Jurkat, Clone E6-1 (cell line): Measurements from ENCODE around the gene KRT14. TPM values are rescaled to one million over a fixed set of nuclear protein-coding genes. Genes with fewer than 3 reads are reported as not detected.
"Not testable (repeated sequence)": the region's sequence is repeated elsewhere in the genome, so short reads cannot be mapped to it uniquely, and the experiment has no call there.

Experiments
- DNase-seq: peaks from one replicate; pipeline ENCODE4 v3.0.0-alpha.2; 2011; ENCODE audit warnings: low read depth, low spot score
- H3K4me3 ChIP-seq: 2 replicates; pipeline ENCODE4 v1.5.1; 2011; ENCODE audit warnings: mild to moderate bottlenecking, low read length, control low read depth, moderate library complexity
- polyA plus RNA-seq: library from polyadenylated mRNA; unstranded; fragments of >200 nt; gene quantifications from one replicate; pipeline ENCODE4 v1.2.1, GENCODE V29; 2012; ENCODE audit warnings: missing spikeins; ENCODE audit not compliant: insufficient read length, insufficient read depth

The KRT14 gene
- polyA plus RNA-seq = not detected

GRCh38 chr17:41586863-41587495, at the start of gene KRT14:
TSS of gene KRT14 (minus strand) at chr17:41586895. CDS start at chr17:41586834, 61 bp downstream.
- H3K4me3 ChIP-seq = no peak within 1 kb of the TSS
- no peak for DNase-seq

- H3K4me3 ChIP-seq = no peak overlapping the region
- no peak for DNase-seq
Observed at GRCh38 chr17:41635121-41636097, 48.7 kb upstream of the KRT14 start.

GRCh38 chr17:41634639-41635038, 47.9 kb upstream of the KRT14 start:
- no peak for DNase-seq
- H3K4me3 ChIP-seq = no peak overlapping the region

- DNase-seq = no peak
- H3K4me3 ChIP-seq = no peak overlapping the region
Observed at GRCh38 chr17:41633556-41634199, 47.0 kb upstream of the KRT14 start.

GRCh38 chr17:41632482-41633105, 45.9 kb upstream of the KRT14 start:
- no peak for DNase-seq

GRCh38 chr17:41631898-41632285, 45.2 kb upstream of the KRT14 start:
- H3K4me3 ChIP-seq = no peak overlapping the region

More at GRCh38 chr17:41632482-41633105, 45.9 kb upstream of the KRT14 start:
- no peak overlapping the region for H3K4me3 ChIP-seq

GRCh38 chr17:41631025-41631897, 44.6 kb upstream of the KRT14 start:
- no peak overlapping the region for H3K4me3 ChIP-seq
- DNase-seq = no peak

More at GRCh38 chr17:41631898-41632285, 45.2 kb upstream of the KRT14 start:
- DNase-seq = no peak

GRCh38 chr17:41629826-41630670, 43.4 kb upstream of the KRT14 start:
- H3K4me3 ChIP-seq = no peak overlapping the region
- no peak for DNase-seq

- DNase-seq = no peak
- H3K4me3 ChIP-seq = no peak overlapping the region
Observed at GRCh38 chr17:41629316-41629715, 42.6 kb upstream of the KRT14 start.

GRCh38 chr17:41628621-41629255, 42.0 kb upstream of the KRT14 start:
- DNase-seq = not testable (repeated sequence)

GRCh38 chr17:41628073-41628370, 41.3 kb upstream of the KRT14 start:
- DNase-seq, H3K4me3 ChIP-seq: not testable (repeated sequence)

More at GRCh38 chr17:41628621-41629255, 42.0 kb upstream of the KRT14 start:
- H3K4me3 ChIP-seq = not testable (repeated sequence)

GRCh38 chr17:41627316-41628072, 40.8 kb upstream of the KRT14 start:
- DNase-seq = no peak
- H3K4me3 ChIP-seq = no peak overlapping the region

- H3K4me3 ChIP-seq, DNase-seq: not testable (repeated sequence)
Observed at GRCh38 chr17:41626914-41627295, 40.2 kb upstream of the KRT14 start.

- DNase-seq = not testable (repeated sequence)
Observed at GRCh38 chr17:41626028-41626913, 39.6 kb upstream of the KRT14 start.

GRCh38 chr17:41625602-41626001, 38.9 kb upstream of the KRT14 start:
- DNase-seq = no peak
- no peak overlapping the region for H3K4me3 ChIP-seq

More at GRCh38 chr17:41626028-41626913, 39.6 kb upstream of the KRT14 start:
- H3K4me3 ChIP-seq = not testable (repeated sequence)
